Parathyroid adenoma (tissue), 2 donors: Measurements from ENCODE around the gene CTDSP2.

Experiments used
- H2AFZ ChIP-seq: fragments of 300-600 bp; sonication (generic); one replicate; pipeline ENCODE4 v1.7.0; 2017; ENCODE audit warnings: antibody characterized with exemption, mild to moderate bottlenecking
- H3K27ac ChIP-seq: fragments of 300-600 bp; sonication (generic); one replicate; pipeline ENCODE4 v1.7.0; 2017
- H3K27me3 ChIP-seq: fragments of 300-600 bp; sonication (generic); one replicate; pipeline ENCODE4 v1.7.0; 2017; ENCODE audit warnings: low read length; ENCODE audit not compliant: control insufficient read depth, insufficient read depth
- H3K36me3 ChIP-seq: fragments of 300-600 bp; sonication (generic); one replicate; pipeline ENCODE4 v1.7.0; 2017; ENCODE audit warnings: low read length; ENCODE audit not compliant: control insufficient read depth, insufficient read depth
- H3K4me1 ChIP-seq: fragments of 300-600 bp; sonication (generic); one replicate; pipeline ENCODE4 v1.7.0; 2017; ENCODE audit warnings: control low read depth
- H3K4me2 ChIP-seq: fragments of 300-600 bp; sonication (generic); one replicate; pipeline ENCODE4 v1.7.0; 2017; ENCODE audit warnings: low read length
- H3K4me3 ChIP-seq: fragments of 300-600 bp; sonication (generic); one replicate; pipeline ENCODE4 v1.7.0; 2017; ENCODE audit warnings: low read depth, low read length
- H3K79me2 ChIP-seq: fragments of 300-600 bp; sonication (generic); one replicate; pipeline ENCODE4 v1.7.0; 2017; ENCODE audit warnings: control low read depth
- H3K9ac ChIP-seq: fragments of 300-600 bp; sonication (generic); one replicate; pipeline ENCODE4 v1.7.0; 2017; ENCODE audit warnings: mild to moderate bottlenecking
- H3K9me3 ChIP-seq: fragments of 300-600 bp; sonication (generic); one replicate; pipeline ENCODE4 v1.7.0; 2017; ENCODE audit warnings: low read length; ENCODE audit not compliant: control insufficient read depth
- TF ChIP-seq, protein P1 (sequence below): fragments of 300-600 bp; sonication (generic); IDR thresholded peaks from one replicate; pipeline ENCODE4 v1.7.0; 2017; ENCODE audit warnings: antibody characterized with exemption, mild to moderate bottlenecking
- donor health status: primary hyperparathyroidism.

CTDSP2 gene

GRCh38 chr12:57893431-57894353 is 47.2 kb upstream of the CTDSP2 start:
- TF ChIP-seq, protein P1, sequence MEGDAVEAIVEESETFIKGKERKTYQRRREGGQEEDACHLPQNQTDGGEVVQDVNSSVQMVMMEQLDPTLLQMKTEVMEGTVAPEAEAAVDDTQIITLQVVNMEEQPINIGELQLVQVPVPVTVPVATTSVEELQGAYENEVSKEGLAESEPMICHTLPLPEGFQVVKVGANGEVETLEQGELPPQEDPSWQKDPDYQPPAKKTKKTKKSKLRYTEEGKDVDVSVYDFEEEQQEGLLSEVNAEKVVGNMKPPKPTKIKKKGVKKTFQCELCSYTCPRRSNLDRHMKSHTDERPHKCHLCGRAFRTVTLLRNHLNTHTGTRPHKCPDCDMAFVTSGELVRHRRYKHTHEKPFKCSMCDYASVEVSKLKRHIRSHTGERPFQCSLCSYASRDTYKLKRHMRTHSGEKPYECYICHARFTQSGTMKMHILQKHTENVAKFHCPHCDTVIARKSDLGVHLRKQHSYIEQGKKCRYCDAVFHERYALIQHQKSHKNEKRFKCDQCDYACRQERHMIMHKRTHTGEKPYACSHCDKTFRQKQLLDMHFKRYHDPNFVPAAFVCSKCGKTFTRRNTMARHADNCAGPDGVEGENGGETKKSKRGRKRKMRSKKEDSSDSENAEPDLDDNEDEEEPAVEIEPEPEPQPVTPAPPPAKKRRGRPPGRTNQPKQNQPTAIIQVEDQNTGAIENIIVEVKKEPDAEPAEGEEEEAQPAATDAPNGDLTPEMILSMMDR = no peak
- Histone ChIP-seq H3K79me2 (no peaks in the 10 kb centered on the region), H2AFZ (peak overlapping the region; percentile 82), H3K9me3 (no peaks in the 10 kb centered on the region), H3K4me2 (peak overlapping the region; percentile 42), H3K9ac (peak overlapping the region; percentile 9), H3K36me3 (no peaks in the 10 kb centered on the region), H3K27ac (peak overlapping the region; percentile 96), H3K4me1 (peaks cover 39% of the 10 kb centered on the region), H3K27me3 (no peaks in the 10 kb centered on the region), H3K4me3 (peak overlapping the region; percentile 34)

DNA sequence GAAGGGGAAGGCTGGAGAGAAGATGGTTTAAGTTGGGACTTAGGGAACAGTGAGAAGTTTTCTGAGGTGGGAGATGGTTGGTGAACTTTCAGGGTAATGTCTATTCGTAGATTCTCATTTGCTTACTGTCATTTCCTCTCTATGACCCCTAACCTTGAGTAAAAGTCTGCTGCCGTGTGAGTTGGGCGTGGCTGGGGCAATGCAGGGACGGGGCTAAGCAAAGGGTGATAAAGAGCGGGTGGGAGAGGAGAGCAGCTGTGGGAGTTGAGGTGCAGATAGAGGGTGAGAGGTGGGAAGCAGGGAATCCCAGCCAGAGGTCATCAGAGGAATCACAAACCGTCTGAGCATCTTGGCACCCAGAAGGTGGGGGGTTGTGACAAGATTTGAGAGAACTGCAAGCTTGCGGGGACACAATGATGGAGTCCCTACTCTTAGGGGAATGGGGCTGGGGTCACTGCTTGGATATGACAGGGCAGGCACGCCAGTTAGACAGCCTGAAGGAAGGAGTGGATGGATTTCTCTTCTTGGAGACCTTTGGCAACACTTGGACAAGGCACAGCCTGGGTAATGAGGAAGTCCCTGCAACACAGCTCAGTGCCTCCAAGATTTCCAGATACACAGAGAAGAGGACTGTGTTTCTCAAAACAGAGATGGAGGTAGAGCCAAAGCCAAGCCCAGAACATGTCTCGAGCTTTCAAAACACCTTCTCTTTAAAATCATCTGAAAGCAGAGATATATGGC is 45.9 kb upstream of the CTDSP2 start:
- H3K27ac ChIP-seq = peak overlapping the region; percentile 12
- H3K9me3 ChIP-seq = no peaks in the 10 kb centered on the region
- peak overlapping the region; percentile 14 for H2AFZ ChIP-seq
- no peak overlapping the region for H3K9ac ChIP-seq
- TF ChIP-seq, protein P1 = no peak
- H3K36me3 ChIP-seq = no peaks in the 10 kb centered on the region
- H3K79me2 ChIP-seq = no peaks in the 10 kb centered on the region
- no peak overlapping the region for H3K4me3 ChIP-seq
- H3K4me1 ChIP-seq = peaks cover 44% of the 10 kb centered on the region
- no peak overlapping the region for H3K4me2 ChIP-seq
- no peaks in the 10 kb centered on the region for H3K27me3 ChIP-seq

GRCh38 chr12:57891542-57892228 is 45.2 kb upstream of the CTDSP2 start:
- Histone ChIP-seq H3K27ac (peak overlapping the region; percentile 12), H3K9ac (no peak overlapping the region)

GRCh38 chr12:57890191-57891115 is 43.9 kb upstream of the CTDSP2 start:
- no peak overlapping the region for H2AFZ ChIP-seq
- peaks cover 31% of the 10 kb centered on the region for H3K4me1 ChIP-seq
- H3K79me2 ChIP-seq = no peaks in the 10 kb centered on the region
- H3K9ac ChIP-seq = no peak overlapping the region
- H3K4me3 ChIP-seq = no peak overlapping the region
- H3K4me2 ChIP-seq = no peak overlapping the region
- no peaks in the 10 kb centered on the region for H3K27me3 ChIP-seq
- H3K36me3 ChIP-seq = no peaks in the 10 kb centered on the region
- no peaks in the 10 kb centered on the region for H3K9me3 ChIP-seq
- TF ChIP-seq, protein P1 = no peak
- H3K27ac ChIP-seq = peak overlapping the region; percentile 58

More at GRCh38 chr12:57891542-57892228, 45.2 kb upstream of the CTDSP2 start:
- H2AFZ ChIP-seq = peak overlapping the region; percentile 14
- H3K4me2 ChIP-seq = no peak overlapping the region
- H3K9me3 ChIP-seq = no peaks in the 10 kb centered on the region
- H3K4me3 ChIP-seq = no peak overlapping the region
- no peaks in the 10 kb centered on the region for H3K27me3 ChIP-seq
- TF ChIP-seq, protein P1 = no peak
- peaks cover 39% of the 10 kb centered on the region for H3K4me1 ChIP-seq
- no peaks in the 10 kb centered on the region for H3K79me2 ChIP-seq
- no peaks in the 10 kb centered on the region for H3K36me3 ChIP-seq
